ENCODE data around the gene PCTP.

PCTP gene

DNA sequence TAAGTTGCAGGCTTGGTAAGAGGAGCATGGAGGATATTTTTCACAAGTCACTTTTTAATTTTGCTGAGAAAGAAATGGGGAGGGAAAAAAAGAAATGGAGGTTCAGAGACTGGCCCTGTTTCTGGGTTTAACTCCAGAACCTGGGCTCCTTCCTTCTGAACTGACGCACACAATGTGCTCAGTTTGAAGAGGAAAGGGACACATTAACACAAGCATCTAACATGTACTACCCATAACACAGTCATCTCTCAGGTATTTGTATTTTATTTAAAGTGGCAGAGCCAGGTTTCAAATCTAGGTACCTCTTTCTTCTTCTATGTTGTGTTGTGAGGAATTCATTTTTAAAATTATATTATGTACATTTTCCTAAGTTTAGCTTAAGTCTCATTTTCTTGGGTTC, 22.9 kb upstream of the PCTP start:
- DNase-seq: no peak

DNA sequence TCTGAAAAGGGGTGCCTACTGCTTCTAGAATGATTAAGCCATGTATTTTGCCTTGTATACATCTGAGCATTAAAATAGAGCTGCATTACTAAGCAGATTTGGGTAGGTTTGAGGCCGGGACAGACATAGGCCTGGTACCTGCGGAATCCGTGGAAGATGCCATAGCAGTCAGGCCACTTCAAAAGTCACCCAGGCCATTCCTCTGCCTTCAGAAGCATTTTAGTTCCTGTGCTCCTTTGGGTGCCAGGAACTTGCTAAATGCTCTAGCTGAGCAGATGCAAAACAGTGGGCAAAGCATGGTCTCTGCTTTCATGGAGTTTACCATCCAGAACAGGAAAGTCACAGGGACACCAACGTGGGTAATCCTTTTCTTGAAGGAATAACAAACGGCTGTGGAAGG, 22.5 kb upstream of the PCTP start:
- no peak for DNase-seq

DNA sequence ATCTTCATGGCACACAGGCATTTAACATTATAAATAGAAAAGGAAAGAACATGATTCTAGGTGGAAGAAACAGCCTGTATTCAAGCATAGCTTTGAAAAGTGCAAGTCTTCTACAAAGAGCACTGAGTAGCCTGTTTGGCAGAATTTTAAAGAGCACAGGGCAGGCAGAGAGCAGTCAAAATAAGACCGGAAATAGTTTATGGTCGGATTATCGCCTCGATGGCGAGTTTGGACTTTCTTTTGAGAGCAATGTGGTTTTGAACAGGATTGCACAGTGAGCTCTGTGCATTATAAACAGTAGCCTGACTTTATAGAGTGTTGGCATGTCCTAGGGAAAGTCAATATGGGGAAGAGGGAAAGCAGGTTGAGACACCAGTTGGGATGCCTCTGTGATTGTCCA, 22.0 kb upstream of the PCTP start:
- no peak for DNase-seq

DNA sequence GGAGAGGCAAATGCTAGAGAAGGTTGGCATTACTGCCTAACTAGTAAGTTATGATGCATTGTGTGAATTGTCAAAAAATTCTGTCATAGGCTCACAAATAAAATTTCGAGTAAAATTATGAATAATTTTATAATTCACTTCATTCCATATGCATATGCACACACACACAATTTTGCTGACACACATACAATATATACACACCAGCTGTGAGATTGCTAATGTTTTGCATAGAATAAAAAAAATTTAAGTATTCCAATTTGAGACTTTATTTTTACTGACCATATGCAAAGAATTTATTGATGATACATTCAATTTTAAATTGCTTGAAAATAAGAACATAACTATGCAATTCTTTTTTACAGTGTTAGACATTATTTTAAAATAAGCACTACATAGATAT, 21.4 kb upstream of the PCTP start:
- no peak for DNase-seq

DNA sequence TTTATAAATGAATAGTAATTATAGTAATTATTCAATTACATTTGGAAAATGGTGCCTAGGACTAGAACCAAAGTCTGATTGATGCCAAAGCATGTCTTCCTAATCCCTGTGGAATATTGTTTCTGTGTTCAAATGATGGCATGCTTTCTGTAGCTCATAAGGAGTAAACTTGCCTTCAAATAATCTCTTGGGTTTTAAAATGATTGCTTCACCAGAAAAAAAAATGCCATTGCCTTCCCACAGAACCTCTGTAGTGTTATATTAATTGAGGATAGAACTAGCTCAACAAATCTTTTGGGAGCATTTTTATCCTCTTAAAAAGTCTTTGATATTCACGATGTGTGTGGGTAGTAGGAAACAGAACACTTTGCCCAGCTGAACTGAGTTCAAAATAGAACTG, 20.5 kb upstream of the PCTP start:
- no peak for DNase-seq

DNA sequence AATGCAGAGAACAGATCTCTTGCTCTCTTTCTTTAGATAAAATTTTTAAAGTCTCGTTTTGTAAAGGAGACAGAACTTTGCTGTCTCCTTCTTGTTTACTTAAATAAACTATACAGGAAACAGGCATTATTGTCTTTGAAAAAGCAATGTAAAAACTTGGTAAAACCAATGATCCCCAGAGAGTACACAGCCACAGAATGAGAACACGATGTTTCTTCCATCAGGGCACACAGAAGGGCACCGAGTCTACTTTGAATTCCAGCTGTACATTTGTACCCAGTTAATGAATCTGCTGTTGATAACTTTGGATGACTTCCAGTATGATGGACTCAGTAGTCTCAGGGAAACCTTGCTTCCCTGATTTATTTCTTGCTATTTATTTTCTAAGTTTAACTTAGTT, 20.0 kb upstream of the PCTP start:
- no peak for DNase-seq

DNA sequence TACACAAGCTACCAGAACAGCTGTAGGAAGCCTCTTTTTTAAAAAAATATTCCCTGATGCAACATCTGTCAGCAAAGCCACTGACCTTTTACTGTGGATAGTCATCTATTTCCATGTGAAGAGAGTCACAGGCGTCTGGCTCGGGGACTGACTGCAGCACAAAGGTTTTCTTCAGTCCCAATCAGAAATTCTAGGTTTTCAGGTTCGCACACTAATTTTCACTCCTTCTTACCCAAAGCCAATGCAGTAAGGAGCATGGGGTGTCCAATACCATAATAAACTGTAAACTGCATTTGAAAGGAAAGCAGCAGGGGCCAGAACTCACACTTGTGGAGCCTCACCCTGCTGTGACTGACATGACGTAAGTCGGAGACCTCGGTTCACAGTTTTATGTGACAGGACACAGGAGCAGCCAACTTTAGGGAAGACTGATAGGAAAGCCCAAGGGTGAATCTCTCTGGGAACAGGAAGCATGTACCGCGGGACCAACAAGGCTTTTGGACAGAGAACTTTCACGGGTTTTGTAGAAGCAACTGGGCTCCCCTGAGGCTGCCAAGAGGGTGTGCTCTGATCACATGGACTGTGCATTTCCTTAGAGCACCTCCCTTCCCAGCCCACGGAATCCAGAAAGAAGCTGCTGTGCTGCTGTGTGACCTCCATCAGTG, 19.1 kb upstream of the PCTP start:
- DNase-seq: no peak

DNA sequence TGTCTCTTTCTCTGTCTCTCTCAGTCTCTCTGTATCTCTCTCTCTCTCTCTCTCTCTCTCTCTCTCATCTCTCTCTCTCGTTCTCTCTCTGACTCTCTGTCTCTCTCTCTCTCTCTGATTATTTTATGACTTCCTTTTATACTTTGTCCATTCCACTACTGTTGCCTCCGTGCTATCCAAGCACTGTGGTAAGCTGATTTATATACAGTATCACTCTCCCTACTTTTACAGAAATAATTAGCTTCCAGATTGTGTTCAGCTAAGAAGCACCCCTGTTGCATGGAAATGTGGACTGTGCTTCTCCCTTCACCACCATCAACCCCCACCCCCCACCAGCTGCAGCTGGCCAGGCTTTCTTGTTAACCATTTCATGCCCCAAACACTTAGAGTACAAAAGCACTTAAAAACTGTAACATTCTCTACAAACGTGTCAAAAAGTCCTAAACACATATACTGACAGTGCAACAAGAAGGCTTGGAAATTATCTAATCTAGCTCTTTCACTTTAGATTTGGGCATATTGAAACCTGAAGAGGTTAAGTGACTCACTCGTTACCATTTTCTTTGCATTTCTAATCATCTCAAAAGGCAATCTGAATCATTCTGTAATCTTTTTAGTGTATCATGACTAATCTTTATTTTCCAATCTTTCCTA, 16.6 kb upstream of the PCTP start:
- DNase-seq: no peak

DNA sequence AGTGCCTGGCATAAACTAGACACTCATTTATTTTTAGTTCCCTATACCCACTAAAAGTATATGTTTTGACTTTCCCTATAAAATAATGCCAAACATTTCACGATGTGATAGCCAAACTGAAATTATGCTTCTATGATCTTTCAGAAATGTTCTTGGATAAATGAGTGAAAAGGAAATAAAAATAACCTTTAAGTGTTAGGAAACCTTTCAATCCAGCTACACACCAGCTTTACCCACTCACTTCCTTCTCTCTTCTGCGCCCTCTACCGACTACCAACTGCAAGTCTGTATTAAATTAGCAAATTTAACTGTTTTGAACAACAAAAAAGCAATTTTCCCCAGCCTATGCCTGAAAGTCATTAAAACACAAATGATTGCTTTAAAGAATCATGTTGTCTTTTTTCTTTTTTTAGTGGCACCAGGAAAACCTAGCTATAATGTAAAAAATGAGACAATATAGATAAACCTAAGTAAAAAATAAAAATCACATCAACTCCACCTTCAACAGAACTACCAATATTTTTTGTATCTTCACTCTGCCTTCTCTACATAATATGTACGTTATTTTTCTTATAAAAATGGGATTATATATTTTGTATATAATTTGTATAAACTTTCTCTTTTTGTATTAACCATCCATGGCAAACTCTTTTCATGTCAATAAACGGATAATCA, 15.0 kb upstream of the PCTP start:
- DNase-seq: no peak

DNA sequence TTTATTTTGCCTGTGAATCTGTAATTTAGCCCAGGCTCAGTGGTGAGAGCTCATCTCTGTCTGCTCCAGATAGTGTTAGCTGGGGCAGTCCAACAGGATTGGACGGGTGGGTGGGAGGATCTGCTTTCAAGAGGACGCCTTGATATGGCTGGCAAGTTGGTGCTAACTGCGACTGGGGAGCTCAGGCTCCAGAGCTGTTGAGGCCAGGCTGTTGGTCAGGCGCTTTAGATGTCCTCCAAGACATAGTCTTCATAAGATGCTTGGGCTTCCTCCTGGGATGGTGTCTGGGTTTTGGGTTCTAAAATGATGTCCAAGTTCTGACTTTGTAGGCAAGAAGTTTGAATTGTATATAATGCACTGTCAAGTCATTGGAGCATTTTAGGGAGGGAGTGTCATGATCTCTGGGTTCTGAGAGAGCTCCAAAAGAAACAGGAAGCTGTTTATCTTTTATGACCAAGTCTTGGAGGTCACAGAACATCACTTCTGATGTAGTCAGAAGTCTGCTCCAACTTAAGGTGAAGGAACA, 12.8 kb upstream of the PCTP start:
- no peak for DNase-seq

DNA sequence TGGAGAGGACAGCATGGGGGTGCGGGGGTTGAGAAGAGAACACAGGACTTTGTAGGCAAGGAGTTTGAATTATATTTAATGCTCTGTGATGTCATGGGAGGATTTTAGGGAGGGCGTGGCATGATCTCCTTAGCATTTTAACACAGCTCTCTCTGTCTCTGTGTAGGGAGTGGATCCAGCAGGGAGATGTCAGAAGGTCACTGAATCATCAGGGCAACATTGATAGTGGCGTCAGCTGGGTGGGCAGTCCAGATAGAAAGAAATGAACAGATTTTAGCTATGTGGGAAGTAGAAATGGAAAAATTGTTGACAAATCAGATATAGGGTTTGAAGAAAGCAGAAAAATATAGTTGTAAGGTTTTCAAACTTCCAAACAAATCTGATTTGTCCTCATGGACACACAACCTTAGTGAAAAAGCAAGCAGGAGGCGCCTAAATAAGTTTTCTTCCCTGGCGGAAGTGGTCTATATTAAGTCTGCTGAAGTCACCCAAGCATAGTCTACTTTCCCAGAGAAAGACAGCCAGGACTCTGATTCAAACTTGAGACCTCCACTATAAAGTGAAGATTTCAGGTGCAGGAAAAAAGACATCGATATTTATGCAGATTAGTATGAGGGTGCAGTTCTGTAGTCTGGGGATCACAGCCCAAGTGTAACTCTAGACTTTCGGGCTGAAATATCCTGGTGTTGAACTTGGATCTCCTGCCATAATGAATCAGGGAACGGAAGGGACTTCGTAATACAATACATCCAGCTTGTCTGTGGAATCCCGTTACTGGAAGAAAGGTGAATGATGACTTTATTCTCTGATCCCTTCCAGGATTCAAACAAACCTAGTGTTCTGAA, 10.1 kb upstream of the PCTP start:
- no peak for DNase-seq

DNA sequence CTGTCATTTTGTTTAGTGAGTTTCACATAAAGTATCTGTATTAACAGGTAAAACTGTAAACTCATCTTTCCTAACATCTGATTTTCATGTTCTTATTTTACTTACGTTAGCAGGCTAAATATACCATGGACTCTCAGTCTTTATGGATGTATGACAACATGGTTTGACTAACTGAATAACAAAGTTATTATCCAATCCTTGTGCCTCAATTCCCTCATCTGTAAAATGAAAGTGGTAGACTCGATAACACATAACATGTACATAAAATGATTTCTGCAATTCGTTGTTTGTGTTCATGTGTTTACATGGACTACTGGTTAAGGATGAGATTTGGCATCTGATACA, 9.5 kb upstream of the PCTP start:
- DNase-seq: no peak

DNA sequence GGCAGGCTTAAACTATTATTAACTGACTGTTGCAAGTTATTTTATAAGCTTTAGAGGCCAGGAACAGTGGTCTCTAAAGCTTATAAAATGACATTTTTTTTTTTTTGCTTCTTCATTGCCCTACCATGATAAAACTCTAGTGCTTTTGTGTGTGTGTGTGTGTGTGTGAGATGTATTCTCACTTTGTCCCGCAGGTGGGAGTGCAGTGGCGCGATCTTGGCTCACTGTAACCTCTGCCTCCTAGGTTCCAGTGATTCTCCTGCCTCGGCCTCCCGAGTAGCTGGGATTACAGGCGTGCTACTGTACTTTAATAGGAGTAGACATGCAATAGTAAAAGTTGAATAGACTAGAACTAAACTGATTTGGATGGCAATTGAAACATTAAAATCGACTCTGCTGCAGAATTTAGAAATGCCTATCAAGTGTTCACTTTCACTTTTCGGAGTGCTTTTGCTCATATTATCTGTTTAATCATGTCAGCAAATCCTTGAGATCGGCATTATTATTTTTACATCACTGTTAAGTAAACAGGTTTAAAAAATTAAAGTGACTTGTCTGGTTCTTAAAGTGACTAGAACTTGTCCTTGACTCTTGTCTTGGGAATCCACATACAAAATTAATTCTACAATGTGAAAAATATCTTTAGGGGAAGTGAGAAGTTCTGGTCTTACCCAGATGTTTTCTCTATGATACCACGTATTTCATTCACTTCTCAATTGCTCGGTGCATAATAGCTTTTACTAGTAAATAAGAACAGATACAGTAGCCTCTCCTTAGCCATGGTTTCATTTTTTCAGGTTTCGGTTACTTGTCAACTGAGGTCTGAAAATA, 8.4 kb upstream of the PCTP start:
- no peak for DNase-seq

DNA sequence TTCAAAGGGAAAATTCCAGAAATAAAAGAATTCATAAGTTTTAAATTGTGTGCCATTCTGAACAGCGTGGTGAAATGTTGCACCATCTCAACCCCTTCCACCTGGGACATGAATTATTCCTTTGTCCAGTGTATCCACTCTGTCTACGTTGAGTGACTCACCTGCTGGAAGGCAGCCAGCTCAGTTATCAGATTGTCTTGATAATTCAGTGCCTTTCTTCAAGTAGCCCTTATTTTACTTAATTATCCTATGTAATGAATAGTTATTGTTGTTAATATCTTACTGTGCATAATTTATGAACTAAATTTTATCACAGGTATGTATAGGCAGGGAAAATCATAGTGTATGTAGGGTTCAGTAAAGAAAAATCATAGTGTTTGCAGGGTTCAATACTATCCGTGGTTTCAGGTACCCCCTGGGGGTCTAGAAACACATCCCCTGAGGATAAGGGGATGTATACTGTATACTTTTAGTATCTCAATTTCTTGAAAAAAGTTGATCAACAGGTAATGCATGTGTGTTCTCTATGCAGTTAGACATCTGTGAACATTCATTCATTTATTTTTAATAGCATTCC, 7.7 kb upstream of the PCTP start:
- peak in 1 of 2 experiments; percentile 17 for DNase-seq

DNA sequence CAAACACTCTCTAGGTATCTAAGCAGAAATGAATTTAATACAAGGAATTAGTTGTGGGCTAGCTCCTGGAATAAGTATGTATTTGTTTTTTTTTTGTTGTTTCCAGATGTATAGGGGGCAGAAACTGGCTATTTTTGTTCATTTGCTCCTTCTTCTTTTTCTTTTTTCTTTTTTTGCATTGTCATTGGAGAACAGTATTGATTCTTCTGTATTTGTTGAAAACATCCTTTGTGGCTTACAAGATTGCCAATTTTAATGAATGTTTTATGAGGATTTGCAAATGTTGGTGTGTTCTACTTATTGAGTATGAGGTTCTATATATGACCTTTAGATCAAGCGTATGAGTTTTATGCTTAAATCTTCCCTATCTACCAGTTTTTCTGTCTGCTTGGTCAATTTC, 5.6 kb upstream of the PCTP start:
- no peak for DNase-seq

DNA sequence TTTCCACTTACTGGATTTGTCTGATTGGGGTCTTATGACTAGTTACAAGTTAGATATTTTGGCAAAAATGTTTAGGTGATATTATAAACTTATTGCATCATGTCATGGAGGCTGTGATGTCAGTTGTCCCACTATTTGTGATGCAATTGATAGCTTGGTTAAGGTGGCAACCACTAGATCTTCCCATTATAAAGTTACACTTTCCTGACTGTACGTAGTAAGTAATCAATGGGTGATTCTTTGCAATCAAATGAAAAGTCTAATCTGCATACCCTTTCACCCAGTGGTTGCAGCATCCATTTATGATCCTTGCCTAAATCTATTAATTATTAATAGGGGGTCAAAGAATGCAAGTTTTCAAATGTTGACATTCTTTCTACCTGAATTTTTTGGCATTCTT, 4.4 kb upstream of the PCTP start:
- no peak for DNase-seq

DNA sequence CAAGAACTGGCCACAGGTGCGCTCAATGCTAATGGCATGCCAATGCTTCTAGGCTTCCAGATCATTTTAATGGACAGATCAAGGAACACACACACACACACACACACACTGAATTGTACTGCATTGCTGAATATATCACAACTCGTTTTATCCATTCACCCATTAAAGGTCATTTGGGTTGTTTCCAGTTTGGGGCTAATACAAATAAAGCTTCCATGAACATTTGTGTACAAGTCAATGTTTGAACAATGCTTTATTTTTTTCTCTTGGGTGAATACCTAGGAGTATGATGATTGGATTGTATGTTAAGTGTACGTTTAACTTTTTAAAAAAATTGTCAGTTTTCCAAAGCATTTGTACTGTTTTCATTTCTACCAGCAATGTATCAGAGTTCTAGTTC, 3.6 kb upstream of the PCTP start:
- DNase-seq: no peak

DNA sequence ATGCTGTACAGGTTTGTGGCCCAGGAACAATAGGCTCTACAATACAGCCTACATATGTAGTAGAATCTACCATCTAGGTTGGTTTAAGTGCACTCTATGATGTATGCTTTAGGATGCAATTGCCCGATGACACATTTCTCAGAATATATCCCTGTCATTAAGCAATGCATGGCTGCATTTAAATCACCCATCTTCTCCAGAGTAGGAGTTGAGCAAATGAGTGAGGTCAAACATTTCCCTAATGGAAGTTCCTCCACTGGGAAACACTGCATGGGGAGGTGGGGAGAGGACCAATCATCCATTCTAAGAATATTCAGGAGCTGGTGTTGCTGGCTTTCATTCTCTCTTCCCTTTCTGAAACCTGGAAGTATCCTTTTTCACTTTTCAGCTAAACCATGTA, 2.0 kb upstream of the PCTP start:
- DNase-seq: no peak

DNA sequence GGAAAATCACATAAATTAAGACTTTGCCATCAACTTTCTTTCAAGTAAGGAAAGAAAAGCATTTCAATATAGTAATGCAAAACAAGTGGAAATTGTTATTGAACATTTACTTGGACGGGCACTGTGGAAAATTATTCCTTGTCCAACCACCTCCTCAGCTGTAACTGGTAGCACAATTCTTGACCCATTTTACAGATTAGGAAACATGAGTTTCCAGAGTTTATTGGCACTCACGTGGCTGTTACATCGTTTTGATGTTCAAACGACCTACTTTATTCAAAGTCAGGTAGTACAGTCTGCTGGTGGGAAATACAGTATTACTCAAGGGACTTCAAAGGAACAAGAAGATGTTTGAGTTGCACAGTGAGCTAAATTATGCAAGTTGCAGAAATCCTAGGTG, 866 bp upstream of the PCTP start:
- no peak for DNase-seq

DNA sequence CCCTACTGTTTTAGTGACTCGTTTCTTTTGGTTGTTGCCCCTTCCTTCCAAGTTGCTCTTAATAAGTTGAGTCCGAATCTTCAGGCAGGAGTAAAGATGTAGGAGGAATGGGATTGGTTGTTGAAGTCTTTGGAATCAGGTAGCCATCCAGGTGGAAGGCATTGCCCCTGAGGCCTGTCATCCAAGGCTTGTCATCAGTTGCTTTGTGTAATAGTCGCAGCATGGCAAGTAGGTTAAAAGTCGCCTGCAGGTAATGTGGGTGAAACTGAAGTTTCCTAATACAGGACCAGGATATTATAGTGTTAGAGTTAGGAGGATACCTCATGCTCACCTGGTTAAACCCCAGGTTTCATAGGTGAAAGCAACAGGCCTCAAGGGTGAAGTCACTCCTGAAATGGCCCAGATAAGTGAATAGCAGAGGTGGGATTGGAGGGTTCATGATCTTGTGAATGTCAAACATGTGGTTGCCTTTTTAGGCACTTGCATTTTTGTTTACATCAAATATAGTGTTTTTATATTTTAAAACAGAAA, 934 bp downstream of the PCTP start:
- DNase-seq: no peak

DNA sequence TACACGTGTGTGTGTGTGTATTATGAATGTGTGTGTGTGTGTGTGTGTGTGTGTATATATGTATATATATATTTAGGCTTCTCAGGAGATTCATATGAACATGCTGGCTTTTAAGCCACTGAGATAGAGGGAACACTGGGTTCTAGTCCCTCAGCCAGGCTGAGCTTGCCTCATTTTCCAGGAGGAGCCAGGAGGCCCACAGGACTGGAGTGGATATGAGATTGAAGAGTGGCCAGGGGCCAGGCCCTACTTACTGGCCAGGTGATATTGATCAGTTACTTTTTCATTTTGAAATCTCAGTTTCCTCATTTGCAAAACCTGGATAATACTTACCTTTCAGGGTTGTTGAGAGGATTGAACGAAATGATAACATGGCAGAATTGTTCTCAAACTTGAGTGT, 5.8 kb downstream of the PCTP start:
- DNase-seq: no peak

DNA sequence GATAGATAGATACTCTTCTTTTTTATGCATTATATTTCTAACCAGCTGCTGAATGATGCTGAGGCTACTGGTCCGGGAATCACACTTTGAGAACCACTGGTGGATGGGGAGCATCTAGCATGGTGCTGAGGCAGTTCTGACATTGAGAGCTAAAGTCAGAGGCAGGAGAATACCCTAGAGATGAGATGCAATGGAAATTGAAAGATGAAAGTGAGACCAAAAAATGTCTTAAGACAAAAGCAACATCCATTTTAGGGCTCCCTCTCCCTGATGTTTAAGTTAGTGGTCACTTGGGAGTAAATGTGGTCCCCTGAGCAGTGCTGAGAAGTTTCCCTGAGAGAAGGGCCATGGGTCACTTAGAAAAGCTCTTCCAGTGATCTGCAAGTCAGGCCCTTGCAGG, 6.8 kb downstream of the PCTP start:
- DNase-seq: no peak
